ENCODE data around the gene PIK3R6. TPM values are rescaled to one million over a fixed set of nuclear protein-coding genes. Genes with fewer than 3 reads are reported as not detected.

Gene PIK3R6
- total and polyA plus RNA-seq, 10 of the 15 experiments (the other 5 are each of a cell fraction or from before 2014, with no cell fraction given), result 6.7 to 146 (median 68.2) TPM

GRCh38 chr17:8823279-8823678 lies 44.2 kb downstream of the PIK3R6 start:
- no peak overlapping the region for H2AFZ ChIP-seq (ENCODE audit: control insufficient read depth, low read depth, low read length)
- H3K4me2 ChIP-seq (ENCODE audit: control insufficient read depth, insufficient read depth), result no peak overlapping the region
- ATAC-seq (no peak), DNase-seq (ENCODE audit: low read depth, low spot score) (no peak), FAIRE-seq (no peak)
- H3K9me3 ChIP-seq (replicated peaks; ENCODE audit: control insufficient read depth, insufficient read depth, low read length), result no peaks in the 10 kb centered on the region; the same call in 1 of the 3 replicates
- 98% methylated on average over 5 of the region's 5 CpGs for WGBS (ENCODE audit: insufficient coverage, insufficient replicate concordance, low lambda C conversion rate, missing lambda C conversion rate)
- H3K79me2 ChIP-seq (ENCODE audit: control insufficient read depth, insufficient read depth, low read length), result no peaks in the 10 kb centered on the region
- SMC1A ChIA-PET (ENCODE audit: uncharacterized antibody, unreplicated experiment), result interaction anchor here (2.0 kb wide), 1 partner anchor 14 kb away, joined by 7 read pairs; no protein-coding TSS in a partner anchor
- H3K27ac ChIP-seq (ENCODE audit: control insufficient read depth, insufficient read depth), result no peak overlapping the region
- RAD21 ChIA-PET (ENCODE audit: unreplicated experiment), result no interaction called here
- BruUV-seq (replicated peaks), result no TSS peak
- in situ Hi-C loops (cut with MboI) (no loop called here), intact Hi-C loops (cut with micrococcal nuclease; ENCODE audit: unreplicated experiment) (no loop called here)
- H3K9ac ChIP-seq (ENCODE audit: control insufficient read depth, insufficient read depth, low read length), result no peak overlapping the region
- H3K27me3 ChIP-seq (replicated peaks in 1 of 2; ENCODE audit: control insufficient read depth in 2 of 2, insufficient read depth in 2 of 2, low read length in 1 of 2), result no peaks in the 10 kb centered on the region
- H3K4me3 ChIP-seq, result no peak overlapping the region
- H3K36me3 ChIP-seq (ENCODE audit: control insufficient read depth in 2 of 2, insufficient read depth in 2 of 2, low read length in 1 of 2), result peaks cover 18 to 63% of the 10 kb centered on the region in 2 experiments
- no peaks in the 10 kb centered on the region for H4K20me1 ChIP-seq (ENCODE audit: control insufficient read depth, insufficient read depth)
- POLR2A ChIA-PET, result no interaction called here
- H3K4me1 ChIP-seq (ENCODE audit: control insufficient read depth, insufficient read depth, low read length), result no peaks in the 10 kb centered on the region
- CTCF ChIA-PET, result no interaction called here
- TF ChIP-seq POLR2A (IDR thresholded peaks at IDR 0.05; ENCODE audit: low read depth, low read length), result 0 out of 2 replicates have a peak, but pooled peaks have one; percentile 24
- TF ChIP-seq POLR2AphosphoS5 (IDR thresholded peaks at IDR 0.05; ENCODE audit: low read length), result 0 out of 2 replicates have a peak, but pooled peaks have one; percentile 21
- no peak for TF ChIP-seq USF2 (IDR thresholded peaks at IDR 0.05; ENCODE audit: borderline replicate concordance, low read depth, low read length)
- TF ChIP-seq SPI1 (IDR thresholded peaks at IDR 0.05; ENCODE audit: borderline replicate concordance, insufficient read depth, low read depth, low read length), result no peak
- TF ChIP-seq YY1 (IDR thresholded peaks at IDR 0.05; ENCODE audit: low read depth, low read length), result no peak
- TF ChIP-seq ZSCAN29 (IDR thresholded peaks at IDR 0.05), result no peak
- TF ChIP-seq GATAD2B (conservative IDR thresholded peaks at IDR 0.05; ENCODE audit: low read depth), result no peak
- no peak for TF ChIP-seq CUX1 (IDR thresholded peaks at IDR 0.05; ENCODE audit: insufficient replicate concordance, low read depth, low read length)
- TF ChIP-seq MEF2B (IDR thresholded peaks at IDR 0.05; ENCODE audit: partially characterized antibody, poor library complexity, severe bottlenecking), result no peak

All from GM12878 (cell line).